Lung microvascular endothelial cell (primary cell): ENCODE data around the gene FGFBP1. TPM values are rescaled to one million over a fixed set of nuclear protein-coding genes. Genes with fewer than 3 reads are reported as not detected.

ENCODE experiments used
- DNase-seq, 2 donors: peaks; one replicate each; pipeline versions ENCODE4 v3.0.0 to v3.0.0-alpha.2; 2010; ENCODE audit warnings: low read depth in 2 of 2
- total RNA-seq: library from RNA; depleted of rRNA; stranded (reverse); fragments of >200 nt; gene quantifications from 2 replicates; pipeline ENCODE4 v1.2.1, GENCODE V29; 2014

Gene FGFBP1
- total RNA-seq, 1 donor from 2014 or later: not detected

- peak in 1 of 2 donors; percentile 40 for DNase-seq
Measured at GRCh38 chr4:15912961-15913630, 25.4 kb downstream of the FGFBP1 start.

- DNase-seq: peak; percentile 28 to 90
Measured at GRCh38 chr4:15912236-15912635, 26.3 kb downstream of the FGFBP1 start.

GRCh38 chr4:15910155-15910940, 28.2 kb downstream of the FGFBP1 start:
- no peak for DNase-seq

- no peak for DNase-seq
Measured at GRCh38 chr4:15907430-15907829, 31.1 kb downstream of the FGFBP1 start.

GRCh38 chr4:15906020-15906443, 32.5 kb downstream of the FGFBP1 start:
- peak in 1 of 2 donors; percentile 45 for DNase-seq

GRCh38 chr4:15902746-15903145, 35.8 kb downstream of the FGFBP1 start:
- DNase-seq: no peak

GRCh38 chr4:15901998-15902397, 36.5 kb downstream of the FGFBP1 start:
- DNase-seq: no peak

- no peak for DNase-seq
Measured at GRCh38 chr4:15901007-15901406, 37.5 kb downstream of the FGFBP1 start.

- DNase-seq: no peak
Measured at GRCh38 chr4:15899511-15899910, 39.0 kb downstream of the FGFBP1 start.

GRCh38 chr4:15898902-15899301, 39.6 kb downstream of the FGFBP1 start:
- no peak for DNase-seq

- DNase-seq: no peak
Measured at GRCh38 chr4:15897577-15897976, 41.0 kb downstream of the FGFBP1 start.

GRCh38 chr4:15894921-15895916, 43.3 kb downstream of the FGFBP1 start:
- DNase-seq: no peak

- no peak for DNase-seq
Measured at GRCh38 chr4:15894393-15894792, 44.1 kb downstream of the FGFBP1 start.

GRCh38 chr4:15893962-15894361, 44.6 kb downstream of the FGFBP1 start:
- DNase-seq: peak in 1 of 2 donors; percentile 85

- DNase-seq: no peak
Measured at GRCh38 chr4:15891312-15891711, 47.2 kb downstream of the FGFBP1 start.

GRCh38 chr4:15890246-15890829, 48.2 kb downstream of the FGFBP1 start:
- DNase-seq: no peak

GRCh38 chr4:15888515-15888914, 50.0 kb downstream of the FGFBP1 start:
- no peak for DNase-seq
